Measurements from ENCODE around the gene TSSC4.
A peak's percentile ranks its signal among the peaks of the same experiment; 100 is the strongest.

The TSSC4 gene

GRCh38 chr11:2417856-2418692, 17.5 kb downstream of the TSSC4 start:
- ChIA-PET CTCF (interaction anchor here (0.9 to 13.3 kb wide), 14 partner anchors 9 to 252 kb away, joined by 3 to 381 read pairs (median 30); partner anchors contain the start of genes C11orf21, TSPAN32 and TSSC4), POLR2A (no interaction called here)
- TF ChIP-seq CTCF (IDR thresholded peaks at IDR 0.05; ENCODE audit: insufficient read depth, low read length, missing control alignments), result no peak
- no peak overlapping the region for H3K4me3 ChIP-seq (ENCODE audit: low read depth, low read length)
- DNase-seq (ENCODE audit: low read depth, low spot score), result no peak

GRCh38 chr11:2418693-2419360, 18.3 kb downstream of the TSSC4 start:
- ChIA-PET POLR2A (interaction anchor here (0.9 kb wide), 1 partner anchor 224 kb away, joined by 4 read pairs; no protein-coding TSS in a partner anchor), CTCF (interaction anchor here (0.6 to 13.3 kb wide), 37 partner anchors 9 to 474 kb away, joined by 3 to 381 read pairs (median 12); partner anchors contain the start of genes C11orf21, TSPAN32 and TSSC4)
- no peak for TF ChIP-seq CTCF (IDR thresholded peaks at IDR 0.05; ENCODE audit: insufficient read depth, low read length, missing control alignments)
- no peak overlapping the region for H3K4me3 ChIP-seq (ENCODE audit: low read depth, low read length)
- DNase-seq (ENCODE audit: low read depth, low spot score), result no peak

DNA sequence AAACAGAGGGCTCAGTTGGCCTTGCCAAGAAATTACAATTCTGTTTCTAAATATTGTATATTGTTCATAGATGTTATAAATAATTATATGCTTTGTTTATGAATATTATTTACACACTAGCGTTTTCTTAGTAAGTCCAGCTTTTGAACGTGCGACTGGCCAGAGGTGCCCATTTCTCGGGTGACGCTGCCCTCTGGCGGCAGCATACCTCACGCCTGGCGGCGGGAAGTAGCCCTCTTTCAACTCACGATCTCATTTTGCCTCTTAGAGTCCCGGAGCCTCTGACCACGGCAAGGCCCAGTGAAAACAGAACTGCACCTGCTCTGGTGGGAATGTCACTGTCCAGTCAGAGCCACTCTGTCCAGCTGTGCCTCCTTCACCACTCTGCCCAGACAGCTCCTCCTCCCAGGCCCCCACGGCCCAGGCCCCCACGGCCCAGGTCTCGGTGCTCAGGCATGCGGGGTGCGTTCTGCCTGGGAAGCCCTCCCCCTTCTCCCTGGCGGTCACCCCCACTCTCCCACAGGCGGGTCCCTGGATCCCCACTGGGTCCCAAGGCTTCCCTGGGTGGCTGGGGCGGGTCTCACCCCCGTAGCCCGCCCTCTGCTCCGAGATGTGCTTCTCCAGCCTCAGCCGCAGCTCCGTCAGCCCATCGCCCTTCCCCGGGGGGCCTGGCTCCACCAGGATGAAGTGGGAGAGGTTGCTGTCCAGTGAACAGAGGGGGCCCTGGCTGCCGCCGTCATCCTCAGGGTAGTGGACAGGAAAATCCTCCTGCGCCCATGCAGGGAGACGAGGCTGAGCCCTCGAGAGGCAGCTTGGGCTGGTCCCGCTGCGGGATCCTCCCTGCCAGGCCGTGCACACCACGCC, 19.3 kb downstream of the TSSC4 start:
- no peak for DNase-seq (ENCODE audit: low read depth, low spot score)
- no peak overlapping the region for H3K4me3 ChIP-seq (ENCODE audit: low read depth, low read length)
- TF ChIP-seq CTCF (IDR thresholded peaks at IDR 0.05; ENCODE audit: insufficient read depth, low read length, missing control alignments), result peak; percentile 85
- POLR2A ChIA-PET, result interaction anchor here (0.9 kb wide), 1 partner anchor 225 kb away, joined by 4 read pairs; no protein-coding TSS in a partner anchor
- CTCF ChIA-PET, result interaction anchor here (0.6 to 13.3 kb wide), 53 partner anchors 8 to 473 kb away, joined by 3 to 381 read pairs (median 7); partner anchors contain the start of genes C11orf21, TSPAN32 and TSSC4

DNA sequence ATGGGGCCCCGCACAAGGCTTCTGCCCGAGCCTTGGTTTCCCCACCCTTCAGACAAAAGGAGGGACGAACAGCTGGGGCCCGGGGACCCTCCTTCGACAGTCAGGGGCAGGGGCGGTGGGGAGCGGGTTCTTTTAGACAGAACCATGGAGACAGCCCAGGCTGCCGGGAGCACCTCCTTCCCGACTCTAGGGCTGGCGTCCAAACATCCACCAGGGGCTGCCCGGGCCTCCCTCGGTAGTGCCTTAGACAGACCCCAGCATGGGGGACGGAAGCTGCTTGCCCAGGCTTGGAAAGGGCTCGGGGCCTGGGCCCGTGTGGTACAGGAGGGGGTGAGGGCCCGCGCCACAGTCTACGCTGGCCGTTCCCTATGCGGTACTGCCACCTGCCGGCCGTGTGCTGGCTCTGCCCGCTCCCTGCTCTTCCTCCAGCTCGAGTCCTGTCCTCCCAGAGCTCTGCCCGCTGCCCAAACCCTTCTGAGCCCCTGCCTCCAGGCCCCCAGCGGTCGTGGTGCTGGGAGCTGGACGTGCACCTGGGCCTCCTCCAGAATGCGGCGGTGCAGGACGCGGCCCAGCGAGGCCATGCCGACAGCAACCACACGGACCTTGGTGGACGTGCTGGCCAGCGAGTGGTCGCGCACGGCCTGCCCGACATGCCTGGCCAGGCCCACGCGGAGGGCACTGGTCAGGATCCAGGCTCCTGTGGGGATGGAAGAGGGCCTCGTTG, 20.1 kb downstream of the TSSC4 start:
- peak; percentile 94 for TF ChIP-seq CTCF (IDR thresholded peaks at IDR 0.05; ENCODE audit: insufficient read depth, low read length, missing control alignments)
- no peak overlapping the region for H3K4me3 ChIP-seq (ENCODE audit: low read depth, low read length)
- DNase-seq (ENCODE audit: low read depth, low spot score), result no peak
- ChIA-PET CTCF (interaction anchor here (0.7 to 13.3 kb wide), 48 partner anchors 8 to 472 kb away, joined by 3 to 381 read pairs (median 8); partner anchors contain the start of genes C11orf21, TSPAN32 and TSSC4), POLR2A (no interaction called here)

GRCh38 chr11:2421226-2421994, 20.9 kb downstream of the TSSC4 start:
- CTCF ChIA-PET, result interaction anchor here (0.7 to 13.3 kb wide), 40 partner anchors 8 to 471 kb away, joined by 3 to 381 read pairs (median 11); partner anchors contain the start of genes C11orf21, TSPAN32 and TSSC4
- TF ChIP-seq CTCF (IDR thresholded peaks at IDR 0.05; ENCODE audit: insufficient read depth, low read length, missing control alignments), result no peak
- POLR2A ChIA-PET, result no interaction called here
- no peak overlapping the region for H3K4me3 ChIP-seq (ENCODE audit: low read depth, low read length)
- DNase-seq (ENCODE audit: low read depth, low spot score), result no peak
